ENCODE measurements around the gene TMEM185B. TPM values are rescaled to one million over a fixed set of nuclear protein-coding genes. Genes with fewer than 3 reads are reported as not detected.
A peak's percentile ranks its signal among the peaks of the same experiment; 100 is the strongest.

TMEM185B gene
- total RNA-seq, 2 experiments from 2014 or later: 17.7 to 19.0 TPM

- H3K27ac ChIP-seq (ENCODE audit: low read depth in 1 of 2, low read length in 2 of 2): no peak overlapping the region
- no peaks in the 10 kb centered on the region for H3K36me3 ChIP-seq (ENCODE audit: insufficient read depth, low read length)
- Mint-ChIP-seq H3K9me3 (no peaks in the 10 kb centered on the region), H3K27me3 (no peaks in the 10 kb centered on the region), H3K36me3 (ENCODE audit: low read depth) (peaks cover 22% of the 10 kb centered on the region), H3K27ac (no peak overlapping the region), H3K4me1 (ENCODE audit: low read depth) (peaks cover 62% of the 10 kb centered on the region), H3K4me3 (peak overlapping the region; percentile 96)
- DNase-seq: no peak
- ChIA-PET POLR2A (interaction anchor here (2.6 kb wide), 1 partner anchor 31 kb away, joined by 26 read pairs; the partner anchor contains the start of gene TMEM185B), CTCF (no interaction called here)
- peaks cover 20% of the 10 kb centered on the region for H3K4me1 ChIP-seq (ENCODE audit: insufficient read depth, low read length)
- no peaks in the 10 kb centered on the region for H3K27me3 ChIP-seq (ENCODE audit: control insufficient read depth in 1 of 2, insufficient read depth in 2 of 2, low read length in 2 of 2)
- peak overlapping the region; percentile 83 for H3K4me3 ChIP-seq (ENCODE audit: low read length)
- TF ChIP-seq CTCF (IDR thresholded peaks at IDR 0.05): no peak
- intact Hi-C loops (cut with DNase I, micrococcal nuclease): loop anchor here in 1 of 2 experiments (5.0 to 10.0 kb wide), 2 partner anchors 572 to 889 kb away; partner anchors contain the start of genes C2orf76 and DBI
- H3K9me3 ChIP-seq (ENCODE audit: control insufficient read depth in 1 of 2, insufficient read depth in 1 of 2, low read length in 2 of 2): no peaks in the 10 kb centered on the region
- no peak for ATAC-seq (ENCODE audit: poor library complexity)
These were observed 31.0 kb upstream of the TMEM185B start for GRCh38 chr2:120254178-120254577.

- H3K4me1 ChIP-seq (ENCODE audit: insufficient read depth, low read length): peaks cover 20% of the 10 kb centered on the region
- Mint-ChIP-seq H3K27me3 (peaks cover 3% of the 10 kb centered on the region), H3K4me1 (ENCODE audit: low read depth) (peaks cover 59% of the 10 kb centered on the region), H3K4me3 (peak overlapping the region; percentile 96), H3K27ac (peak overlapping the region; percentile 87), H3K9me3 (no peaks in the 10 kb centered on the region), H3K36me3 (ENCODE audit: low read depth) (peaks cover 18% of the 10 kb centered on the region)
- ChIA-PET CTCF (interaction anchor here (1.3 to 1.4 kb wide), 2 partner anchors 60 to 77 kb away, joined by 3 to 5 read pairs; no protein-coding TSS in a partner anchor), POLR2A (interaction anchor here (0.6 to 3.7 kb wide), 12 partner anchors 8 to 575 kb away, joined by 3 to 57 read pairs (median 5); partner anchors contain the start of genes PTPN4, TMEM177 and TMEM185B)
- peak overlapping the region; percentile 83 for H3K4me3 ChIP-seq (ENCODE audit: low read length)
- intact Hi-C loops (cut with DNase I, micrococcal nuclease): loop anchor here (2.0 to 10.0 kb wide), 4 partner anchors 20 to 888 kb away; partner anchors contain the start of genes C2orf76 (in 1 of the 2) and DBI (in 1 of the 2)
- DNase-seq (peak in 11 of 14 experiments; percentile 5 to 76 (median 22)), ATAC-seq (ENCODE audit: poor library complexity) (peak; percentile 15)
- no peaks in the 10 kb centered on the region for H3K9me3 ChIP-seq (ENCODE audit: control insufficient read depth in 1 of 2, insufficient read depth in 1 of 2, low read length in 2 of 2)
- no peaks in the 10 kb centered on the region for H3K27me3 ChIP-seq (ENCODE audit: control insufficient read depth in 1 of 2, insufficient read depth in 2 of 2, low read length in 2 of 2)
- H3K36me3 ChIP-seq (ENCODE audit: insufficient read depth, low read length): no peaks in the 10 kb centered on the region
- no peak for TF ChIP-seq CTCF (IDR thresholded peaks at IDR 0.05)
- no peak overlapping the region for H3K27ac ChIP-seq (ENCODE audit: low read depth in 1 of 2, low read length in 2 of 2)
These were observed 30.1 kb upstream of the TMEM185B start for GRCh38 chr2:120253021-120253882.

- Mint-ChIP-seq H3K27me3 (peaks cover 8% of the 10 kb centered on the region), H3K9me3 (no peaks in the 10 kb centered on the region), H3K27ac (peak within 1 kb of the TSS; percentile 87), H3K36me3 (ENCODE audit: low read depth) (peaks cover 18% of the 10 kb centered on the region), H3K4me3 (peak within 1 kb of the TSS; percentile 97), H3K4me1 (ENCODE audit: low read depth) (peaks cover 50% of the 10 kb centered on the region)
- Histone ChIP-seq H3K36me3 (ENCODE audit: insufficient read depth, low read length) (no peaks in the 10 kb centered on the region), H3K27me3 (ENCODE audit: control insufficient read depth in 1 of 2, insufficient read depth in 2 of 2, low read length in 2 of 2) (peaks cover 0 to 3% of the 10 kb centered on the region in 2 experiments), H3K9me3 (ENCODE audit: control insufficient read depth in 1 of 2, insufficient read depth in 1 of 2, low read length in 2 of 2) (no peaks in the 10 kb centered on the region), H3K4me1 (ENCODE audit: insufficient read depth, low read length) (peaks cover 20% of the 10 kb centered on the region), H3K4me3 (ENCODE audit: low read length) (peak within 1 kb of the TSS; percentile 83), H3K27ac (ENCODE audit: low read depth in 1 of 2, low read length in 2 of 2) (peak within 1 kb of the TSS; percentile 35 to 76)
- no peak for TF ChIP-seq CTCF (IDR thresholded peaks at IDR 0.05)
- peak; percentile 95 to 99 (median 98) for DNase-seq
- ChIA-PET CTCF (interaction anchor here (1.3 to 1.7 kb wide), 3 partner anchors 61 to 77 kb away, joined by 3 to 10 read pairs (median 5); no protein-coding TSS in a partner anchor), POLR2A (interaction anchor here (0.6 to 3.7 kb wide), 15 partner anchors 10 to 574 kb away, joined by 3 to 57 read pairs (median 5); partner anchors contain the start of genes PTPN4, TMEM177 and TMEM185B)
- peak; percentile 95 for ATAC-seq (ENCODE audit: poor library complexity)
- intact Hi-C loops (cut with DNase I, micrococcal nuclease): loop anchor here (1.0 to 10.0 kb wide), 6 partner anchors 20 to 888 kb away; partner anchors contain the start of genes TMEM185B (in 2 of the 2), C2orf76 (in 1 of the 2) and DBI (in 1 of the 2)
These were observed 29.2 kb upstream of the TMEM185B start, which contains the start of gene RALB for GRCh38 chr2:120252225-120253020. TSS of gene RALB (plus strand) at chr2:120252852. CDS start at chr2:120278665, 25,813 bp downstream.
